GM18526 (cell line): ENCODE data around the gene ADGRL2.

ENCODE experiments used
- POLR2A ChIP-seq: IDR thresholded peaks from 3 replicates; pipeline ENCODE4 v1.6.1; 2011; ENCODE audit not compliant: insufficient read length; ENCODE audit errors: extremely low read depth

ADGRL2 gene

DNA sequence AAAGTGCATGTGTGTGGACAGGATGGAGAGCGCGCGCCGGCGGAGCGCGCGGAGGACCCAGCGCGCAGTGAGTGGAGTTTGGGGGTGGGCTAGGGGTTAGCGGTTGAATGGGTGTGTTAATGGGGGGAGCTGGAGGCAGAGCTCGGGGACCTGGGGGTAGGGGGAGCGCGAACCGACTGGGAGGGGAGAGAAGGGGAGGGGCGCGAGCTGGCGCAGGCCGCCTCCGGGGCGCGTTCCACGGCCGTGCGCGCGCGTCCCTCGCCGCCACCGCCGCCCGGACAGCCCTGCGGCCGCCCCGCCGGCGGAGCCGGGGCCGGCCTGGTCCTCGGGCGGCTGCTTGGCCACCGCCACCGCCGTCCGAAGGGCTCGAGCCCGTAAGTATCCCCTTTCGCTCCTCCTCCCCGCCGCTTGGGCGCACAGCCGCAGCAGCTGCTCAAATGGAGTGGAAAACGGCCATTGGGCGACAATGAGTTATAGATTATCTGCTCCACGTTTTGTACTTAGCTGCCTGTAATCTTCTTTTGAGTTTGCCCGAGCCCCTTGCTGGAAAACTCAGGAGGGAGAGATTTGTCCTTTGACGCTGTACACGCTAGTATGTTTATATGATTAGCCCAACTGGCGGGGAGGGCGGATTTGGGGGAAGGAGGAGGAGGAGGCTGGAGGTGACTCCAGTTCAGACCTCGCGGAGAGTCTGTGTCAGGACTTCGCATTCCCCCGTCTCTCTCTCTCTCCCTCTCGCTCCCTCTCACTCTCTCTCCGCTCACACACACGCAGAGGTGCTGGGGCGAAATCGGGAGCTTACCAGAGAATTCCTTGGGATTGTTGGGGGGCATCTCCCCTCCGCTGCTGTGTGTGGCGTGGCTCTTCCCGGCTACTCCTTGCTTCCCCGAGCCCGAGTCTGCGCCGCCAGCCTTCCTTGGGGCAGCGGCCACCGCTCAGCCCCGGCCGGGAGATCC, at the start of gene ADGRL2:
Gene ADGRL2 (plus strand): TSS at position 240 of the 956 bp plus-strand sequence. CDS start 36,051 bp downstream, outside the sequence.
- TF ChIP-seq POLR2A, result no peak

DNA sequence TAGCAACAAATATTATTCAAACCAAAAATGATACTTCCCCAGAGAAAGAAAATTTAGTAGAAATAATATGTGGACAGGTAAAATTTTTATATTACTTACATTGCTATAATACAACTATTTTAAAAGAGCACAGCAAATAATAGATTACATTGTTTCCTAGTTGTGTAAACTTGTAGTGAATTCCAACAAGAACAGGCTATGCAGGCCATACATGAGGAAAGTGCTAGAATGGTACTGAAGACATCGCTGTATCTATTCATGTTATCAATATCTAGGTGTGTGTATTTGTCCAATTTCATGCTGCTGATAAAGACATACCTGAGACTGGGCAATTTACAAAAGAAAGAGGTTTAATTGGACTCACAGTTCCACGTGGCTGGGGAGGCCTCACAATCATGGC, 47.9 kb upstream of the ADGRL2 start:
- no peak for TF ChIP-seq POLR2A

DNA sequence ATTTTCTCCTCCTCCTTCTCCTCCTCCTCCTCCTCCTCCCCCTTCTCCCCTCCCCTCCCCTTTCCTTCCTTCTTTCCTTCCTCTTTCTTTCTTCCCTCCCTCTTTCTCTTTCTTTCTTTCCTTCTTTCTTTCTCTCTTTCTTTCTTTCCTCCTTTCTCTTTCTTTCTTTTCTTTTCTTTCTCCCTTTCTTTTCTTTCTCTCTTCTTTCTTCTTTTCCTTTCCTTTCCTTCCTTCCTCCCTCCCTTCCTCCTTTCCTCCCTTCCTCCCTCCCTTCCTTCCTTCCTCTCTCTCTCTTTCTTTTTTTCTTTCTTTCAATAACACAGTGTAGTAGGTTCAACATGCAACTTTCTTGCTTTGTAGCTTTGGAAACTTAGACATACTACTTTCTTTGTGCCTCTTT, 46.3 kb upstream of the ADGRL2 start:
- TF ChIP-seq POLR2A, result no peak

DNA sequence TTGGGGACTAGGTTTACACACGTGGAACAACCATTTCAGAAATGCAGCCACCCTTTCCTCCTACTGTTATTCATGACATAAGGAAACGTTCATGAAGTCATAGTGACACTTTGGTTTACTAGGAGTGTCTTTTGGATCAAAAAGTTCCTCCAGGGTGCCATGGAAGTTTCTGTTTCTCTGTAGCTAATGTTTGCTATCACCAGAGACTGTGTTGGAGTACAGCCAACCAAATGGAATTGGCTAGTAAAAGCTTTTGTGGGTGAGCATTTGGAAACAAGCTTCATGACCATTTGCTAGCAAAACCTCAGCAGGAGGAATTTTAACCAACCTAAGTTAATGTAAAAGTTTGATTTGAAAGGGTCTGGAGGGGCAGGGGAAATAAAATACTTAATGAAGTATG, 43.9 kb upstream of the ADGRL2 start:
- no peak for TF ChIP-seq POLR2A

DNA sequence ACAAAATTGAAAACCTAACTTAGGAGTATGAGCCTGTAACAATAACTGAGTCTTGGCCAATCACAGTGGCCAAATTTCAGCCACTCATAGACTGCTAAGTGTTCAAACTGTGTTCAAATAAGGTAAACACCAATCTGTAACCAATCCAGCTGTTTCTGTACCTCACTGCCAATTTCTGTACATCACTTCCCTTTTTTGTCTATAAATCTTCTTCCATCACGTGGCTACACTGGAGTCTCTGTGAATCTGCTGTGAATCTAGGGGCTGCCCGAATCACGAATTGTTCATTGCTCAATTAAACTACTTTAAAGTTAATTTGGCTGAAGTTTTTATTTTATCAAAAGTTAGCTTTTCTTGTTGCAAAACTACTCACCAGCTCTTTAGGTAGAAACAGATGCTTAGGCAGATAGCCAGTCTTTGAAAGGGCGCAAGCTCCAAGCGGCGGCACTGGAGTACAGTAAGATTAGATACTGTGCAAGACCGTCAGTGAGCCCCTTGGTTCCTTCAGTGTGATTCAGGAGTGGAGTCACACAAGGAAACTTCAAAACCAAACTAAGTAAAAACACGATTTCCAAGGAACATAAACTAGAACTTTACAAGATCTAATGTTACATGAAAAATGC, 43.2 kb upstream of the ADGRL2 start:
- TF ChIP-seq POLR2A, result no peak

DNA sequence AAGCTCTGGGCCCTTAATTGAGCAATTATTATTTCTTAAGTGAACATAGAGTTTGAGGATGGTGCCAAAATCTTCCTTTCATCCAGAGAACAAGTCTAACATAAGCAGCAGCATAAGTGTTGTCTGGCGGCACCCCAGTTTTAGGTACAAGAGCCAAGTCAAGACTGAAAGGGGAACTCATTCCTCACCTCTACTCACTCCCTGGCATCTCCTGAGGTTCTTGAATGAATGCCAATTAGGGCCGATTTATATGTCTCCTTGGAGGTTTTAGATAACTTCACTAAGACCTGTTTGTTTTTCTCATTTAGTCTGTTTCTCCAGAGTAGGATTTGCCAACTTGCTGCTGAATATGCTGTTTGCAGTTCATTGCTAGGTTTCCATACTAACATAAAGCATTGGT, 42.6 kb upstream of the ADGRL2 start:
- no peak for TF ChIP-seq POLR2A

DNA sequence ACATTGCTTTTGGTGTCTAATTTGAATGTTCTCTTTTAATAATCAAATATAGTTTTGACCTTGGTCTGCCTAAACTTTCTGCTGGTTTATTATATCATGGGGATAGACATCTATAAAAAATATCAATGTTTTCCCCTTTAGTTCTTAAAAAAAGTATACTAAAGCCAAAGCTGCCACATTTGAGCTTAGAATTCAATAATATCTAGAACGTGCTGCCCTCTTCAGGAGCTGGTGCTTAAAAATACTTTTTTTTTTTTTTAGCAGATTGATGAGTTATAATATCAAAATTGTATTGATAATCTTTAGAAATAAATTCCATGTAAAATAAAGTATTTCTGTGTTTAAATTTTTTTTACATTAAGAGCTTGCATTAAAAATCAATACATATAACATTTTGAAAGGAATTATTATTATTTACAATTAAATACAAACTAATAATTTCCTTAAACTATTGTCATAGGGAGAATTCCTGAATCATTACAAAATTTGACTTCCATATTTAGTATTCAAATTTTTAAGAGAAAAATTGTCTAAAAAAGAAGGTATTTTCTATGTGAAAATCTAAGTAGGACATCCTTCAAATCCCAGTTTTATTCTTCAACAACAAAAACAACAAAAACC, 40.1 kb upstream of the ADGRL2 start:
- TF ChIP-seq POLR2A, result no peak

DNA sequence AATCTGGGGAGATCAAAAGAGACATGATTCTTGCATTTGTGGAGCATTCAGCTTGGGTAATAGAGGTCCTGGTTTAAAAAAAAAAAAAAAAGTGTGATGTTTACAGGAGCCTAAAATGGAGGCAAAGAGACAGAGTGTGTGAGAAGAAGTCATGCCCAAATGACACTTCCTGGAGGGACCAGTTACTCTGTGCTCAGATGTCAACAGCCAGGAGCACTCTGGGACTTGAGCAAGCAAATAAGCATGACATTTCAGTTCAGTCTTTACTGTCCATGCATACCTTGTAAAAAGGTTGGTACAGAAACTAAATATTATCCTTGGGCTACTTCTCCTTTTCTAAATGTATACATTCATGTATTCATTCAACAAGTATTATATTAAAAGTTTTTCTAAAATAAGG, 25.2 kb upstream of the ADGRL2 start:
- no peak for TF ChIP-seq POLR2A

DNA sequence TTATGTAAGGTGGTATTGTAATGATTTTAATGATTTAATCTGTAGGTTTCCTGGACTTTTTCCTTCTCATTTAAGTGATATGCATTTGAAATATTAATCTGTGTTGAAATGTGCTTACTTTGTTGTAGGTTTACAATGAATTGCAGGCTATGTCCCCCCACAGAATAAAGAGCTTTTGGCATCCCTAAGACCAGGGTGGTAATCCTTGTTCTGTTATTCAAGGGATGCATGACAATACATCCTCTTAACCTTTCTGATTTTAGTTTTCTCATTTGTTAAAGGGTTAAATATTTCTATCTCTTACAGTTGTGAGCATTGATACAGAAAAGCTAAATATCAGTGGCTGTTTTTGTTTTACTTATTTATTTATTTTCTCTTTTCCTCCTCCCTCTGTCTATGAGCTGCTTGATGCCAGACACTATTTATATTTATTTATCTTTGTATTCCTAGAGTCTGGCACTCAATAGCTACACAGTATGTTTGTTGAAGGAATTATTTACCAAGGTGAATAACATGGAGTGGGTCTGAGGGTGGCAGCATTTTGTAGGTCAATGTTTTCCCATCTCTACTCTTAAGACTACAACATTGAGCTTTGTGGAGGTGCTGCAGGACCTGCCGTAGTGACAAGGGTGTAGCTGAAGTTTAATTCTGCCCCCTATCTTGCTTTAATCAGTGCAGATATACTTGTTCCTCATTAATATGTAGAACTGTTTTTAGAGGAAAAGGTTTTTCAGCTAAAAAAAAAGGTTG, 19.9 kb upstream of the ADGRL2 start:
- no peak for TF ChIP-seq POLR2A

DNA sequence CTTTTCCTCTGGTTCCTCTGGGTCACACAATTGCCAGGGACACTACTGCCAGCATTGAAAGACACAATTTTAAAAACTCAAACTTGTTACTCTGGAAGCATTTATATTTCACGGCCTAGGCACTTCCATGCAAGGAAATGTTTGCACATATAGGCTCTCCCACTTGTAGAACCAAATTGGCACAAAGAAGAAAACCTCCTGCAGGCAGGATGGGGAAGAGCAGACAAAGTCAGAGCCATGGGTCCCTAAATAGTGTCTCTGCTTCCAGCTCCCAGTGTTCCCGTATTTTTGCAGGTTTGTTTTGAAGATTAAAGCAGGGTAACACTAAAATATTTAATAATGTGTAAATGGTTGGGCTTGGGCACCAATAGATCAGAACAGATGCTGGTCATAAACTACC, 19.0 kb upstream of the ADGRL2 start:
- no peak for TF ChIP-seq POLR2A

DNA sequence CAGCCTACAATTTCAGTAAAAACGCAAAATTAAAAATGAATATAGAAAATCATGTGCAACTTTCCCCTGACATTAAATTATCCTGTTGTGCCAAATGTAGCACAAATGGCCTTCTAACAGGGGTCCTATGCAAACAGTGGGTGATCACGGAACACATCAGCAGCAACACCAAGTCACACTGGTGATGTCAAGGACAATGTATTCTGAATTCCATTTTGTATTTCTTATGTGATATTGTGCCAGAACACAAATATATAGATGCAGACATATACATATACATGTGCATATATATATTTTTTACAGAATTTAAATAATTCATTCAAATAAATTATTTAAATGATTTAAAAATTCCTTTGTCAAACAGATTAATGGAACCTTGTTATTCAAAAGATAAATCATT, 8.6 kb upstream of the ADGRL2 start:
- no peak for TF ChIP-seq POLR2A

DNA sequence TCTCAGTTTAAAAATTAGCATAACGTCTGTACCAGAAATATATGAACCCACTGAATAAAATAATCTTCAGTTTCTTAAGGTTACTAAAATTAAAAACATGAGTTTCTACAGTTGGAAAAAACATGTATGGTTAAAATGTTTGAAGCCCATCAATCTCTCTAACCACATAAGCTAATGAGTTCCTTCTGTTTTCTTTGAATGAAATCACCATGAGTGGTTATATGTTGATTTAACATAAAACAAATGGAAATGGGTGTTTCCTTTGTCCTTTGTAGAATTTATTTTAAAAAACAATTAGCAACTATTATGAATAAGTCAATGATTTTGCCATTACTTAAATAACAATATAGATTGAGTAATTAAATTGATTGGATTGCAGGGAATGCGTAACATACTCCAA, 3.0 kb upstream of the ADGRL2 start:
- no peak for TF ChIP-seq POLR2A

DNA sequence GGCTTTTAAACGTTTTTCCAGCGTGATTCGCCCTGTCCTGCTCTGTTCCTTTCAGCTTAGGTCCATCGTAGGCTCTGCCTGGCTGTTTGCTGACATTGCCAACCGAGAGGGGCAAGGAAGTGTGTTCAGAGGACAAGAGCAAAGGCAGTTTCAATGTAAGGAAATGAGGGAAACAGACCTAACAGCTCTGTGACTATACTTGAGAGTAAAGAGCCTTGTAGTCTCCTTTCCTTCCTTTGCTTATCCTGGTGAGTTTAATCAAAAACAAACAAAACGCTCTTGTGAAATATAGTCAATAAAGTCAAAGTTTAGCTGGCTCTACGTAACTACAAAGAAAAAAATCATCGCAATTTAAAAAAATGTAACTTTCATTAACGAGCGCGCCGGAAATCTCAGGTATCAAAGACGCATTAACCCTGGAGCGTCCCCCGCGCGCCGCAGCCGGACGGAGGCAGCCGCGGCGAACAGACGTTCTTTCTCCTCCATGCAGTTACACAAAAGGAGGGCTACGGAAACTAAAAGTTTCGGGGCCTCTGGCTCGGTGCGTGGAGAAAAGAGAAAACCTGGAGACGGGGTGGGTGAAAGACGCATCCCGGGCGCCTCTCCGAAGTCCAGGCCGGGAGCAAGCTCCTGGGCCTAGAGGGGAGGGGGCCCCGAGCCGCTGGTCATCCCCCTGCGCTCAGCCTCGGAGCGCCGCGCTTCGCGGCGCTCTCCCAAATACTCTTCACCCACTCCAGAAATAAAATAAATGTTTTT, 617 bp upstream of the ADGRL2 start:
- no peak for TF ChIP-seq POLR2A

DNA sequence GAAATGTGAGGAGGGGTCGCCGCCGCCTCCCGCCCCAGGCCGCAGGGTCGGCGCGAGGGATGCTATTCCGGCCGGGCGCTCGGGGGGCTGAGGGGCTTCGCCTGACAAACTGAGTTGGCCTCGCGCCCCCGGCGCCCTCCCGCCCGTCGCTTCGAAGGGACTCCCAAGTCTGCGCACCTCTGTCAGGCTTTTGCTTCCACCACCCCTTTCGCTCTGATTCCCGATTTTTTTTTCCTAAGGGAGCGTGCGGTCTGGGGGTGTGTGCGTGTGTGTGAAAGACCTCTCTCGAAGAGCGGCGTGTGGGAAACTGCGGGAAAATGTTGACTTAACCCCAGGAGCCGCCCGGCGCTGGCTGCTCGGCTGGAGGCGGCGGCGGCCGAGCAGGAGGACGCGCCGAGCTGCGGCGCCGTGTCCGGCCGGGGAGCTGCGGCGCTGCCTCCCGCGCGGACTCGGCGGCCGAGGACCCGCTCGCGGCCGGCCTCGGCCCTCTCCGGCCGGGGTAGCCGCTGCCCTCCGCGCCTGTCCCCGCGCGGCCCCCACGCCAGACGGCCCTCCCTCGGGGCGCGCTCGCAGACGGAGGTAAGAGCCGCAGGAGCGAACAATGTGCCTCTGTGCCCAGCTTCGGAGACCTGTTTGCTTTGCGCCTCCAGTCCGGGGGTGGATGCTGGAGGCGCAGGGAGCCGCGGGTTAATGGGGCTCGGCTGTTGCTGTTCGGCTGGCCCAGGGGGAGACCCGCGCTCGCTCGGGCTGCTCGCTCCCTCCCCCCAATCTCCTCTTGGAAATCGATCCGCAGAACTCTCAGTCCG, 1.1 kb downstream of the ADGRL2 start:
- no peak for TF ChIP-seq POLR2A
